Progenitor cell of endocrine pancreas (in vitro differentiated cells): ENCODE measurements around the gene COL17A1. TPM values are rescaled to one million over a fixed set of nuclear protein-coding genes. Genes with fewer than 3 reads are reported as not detected.

Source experiments
- DNase-seq: peaks from one replicate; pipeline ENCODE4 v3.0.0; 2021; ENCODE audit warnings: low spot score; ENCODE audit not compliant: unreplicated experiment
- H3K27ac Mint-ChIP-seq: 2 replicates; pipeline ENCODE4 v1.8.0; 2021; ENCODE audit warnings: mild to moderate bottlenecking, moderate library complexity, mixed read lengths
- H3K27me3 Mint-ChIP-seq: 2 replicates; pipeline ENCODE4 v1.8.0; 2021; ENCODE audit warnings: mixed read lengths
- H3K36me3 Mint-ChIP-seq: 2 replicates; pipeline ENCODE4 v1.8.0; 2022; ENCODE audit warnings: mixed read lengths; ENCODE audit not compliant: insufficient read depth
- H3K4me1 Mint-ChIP-seq: 2 replicates; pipeline ENCODE4 v1.8.0; 2021; ENCODE audit warnings: low read depth, mixed read lengths
- H3K4me3 Mint-ChIP-seq: 2 replicates; pipeline ENCODE4 v1.8.0; 2021; ENCODE audit warnings: low read depth, mild to moderate bottlenecking, moderate library complexity, mixed read lengths
- H3K9me3 Mint-ChIP-seq: 2 replicates; pipeline ENCODE4 v1.8.0; 2021; ENCODE audit warnings: low read depth, mixed read lengths
- CTCF ChIP-seq: fragments of 200-600 bp; sonication (generic); IDR thresholded peaks from one replicate; pipeline ENCODE4 v1.5.0; 2021; ENCODE audit warnings: antibody characterized with exemption, mild to moderate bottlenecking; ENCODE audit not compliant: unreplicated experiment
- total RNA-seq: library from RNA; stranded (reverse); gene quantifications from 2 replicates; pipeline ENCODE4 v1.2.1, GENCODE V29; 2021

COL17A1 gene
- total RNA-seq, 1 donor from 2014 or later, result 0.86 TPM

GRCh38 chr10:104014176-104014575 lies 71.5 kb downstream of the COL17A1 start:
- Mint-ChIP-seq H3K36me3 (peaks cover 8% of the 10 kb centered on the region), H3K9me3 (no peaks in the 10 kb centered on the region), H3K4me3 (no peak overlapping the region), H3K27ac (no peak overlapping the region), H3K4me1 (no peaks in the 10 kb centered on the region), H3K27me3 (no peaks in the 10 kb centered on the region)
- no peak for TF ChIP-seq CTCF
- DNase-seq, result no peak

GRCh38 chr10:104013489-104013888 lies 72.2 kb downstream of the COL17A1 start:
- no peak for DNase-seq
- Mint-ChIP-seq H3K36me3 (peaks cover 8% of the 10 kb centered on the region), H3K9me3 (no peaks in the 10 kb centered on the region), H3K27ac (peak overlapping the region; percentile 9), H3K4me1 (no peaks in the 10 kb centered on the region), H3K4me3 (no peak overlapping the region), H3K27me3 (no peaks in the 10 kb centered on the region)
- TF ChIP-seq CTCF, result no peak

- no peaks in the 10 kb centered on the region for H3K4me1 Mint-ChIP-seq
- H3K36me3 Mint-ChIP-seq, result peaks cover 9% of the 10 kb centered on the region
- no peak overlapping the region for H3K4me3 Mint-ChIP-seq
- no peak overlapping the region for H3K27ac Mint-ChIP-seq
- no peak for TF ChIP-seq CTCF
- no peaks in the 10 kb centered on the region for H3K27me3 Mint-ChIP-seq
- no peaks in the 10 kb centered on the region for H3K9me3 Mint-ChIP-seq
- DNase-seq, result no peak
Measured at GRCh38 chr10:104011904-104012303, 73.8 kb downstream of the COL17A1 start.

GRCh38 chr10:104005172-104005863 lies 80.4 kb downstream of the COL17A1 start:
- TF ChIP-seq CTCF, result no peak
- H3K36me3 Mint-ChIP-seq, result peaks cover 23% of the 10 kb centered on the region
- H3K4me3 Mint-ChIP-seq, result no peak overlapping the region
- no peaks in the 10 kb centered on the region for H3K4me1 Mint-ChIP-seq
- no peak for DNase-seq
- H3K27ac Mint-ChIP-seq, result no peak overlapping the region
- no peaks in the 10 kb centered on the region for H3K27me3 Mint-ChIP-seq
- no peaks in the 10 kb centered on the region for H3K9me3 Mint-ChIP-seq

DNA sequence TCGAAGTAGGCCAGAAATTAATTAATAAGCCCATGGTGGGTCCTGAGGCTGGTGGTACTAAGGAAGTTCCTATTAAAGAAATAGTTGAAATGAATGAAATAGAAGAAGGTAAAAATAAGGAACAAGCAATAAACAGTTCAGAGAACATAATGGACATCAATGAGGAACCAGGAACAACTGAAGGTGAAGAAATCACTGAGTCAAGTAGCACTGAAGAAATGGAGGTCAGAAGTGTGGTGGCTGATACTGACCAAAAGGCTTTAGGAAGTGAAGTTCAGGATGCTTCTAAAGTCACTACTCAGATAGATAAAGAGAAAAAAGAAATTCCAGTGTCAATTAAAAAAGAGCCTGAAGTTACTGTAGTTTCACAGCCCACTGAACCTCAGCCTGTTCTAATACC lies 82.8 kb downstream of the COL17A1 start:
- DNase-seq, result no peak
- no peak overlapping the region for H3K27ac Mint-ChIP-seq
- TF ChIP-seq CTCF, result no peak
- H3K27me3 Mint-ChIP-seq, result no peaks in the 10 kb centered on the region
- no peak overlapping the region for H3K4me3 Mint-ChIP-seq
- no peaks in the 10 kb centered on the region for H3K9me3 Mint-ChIP-seq
- no peaks in the 10 kb centered on the region for H3K4me1 Mint-ChIP-seq
- peaks cover 24% of the 10 kb centered on the region for H3K36me3 Mint-ChIP-seq
